ENCODE measurements around the gene ATG16L1.

The ATG16L1 gene

DNA sequence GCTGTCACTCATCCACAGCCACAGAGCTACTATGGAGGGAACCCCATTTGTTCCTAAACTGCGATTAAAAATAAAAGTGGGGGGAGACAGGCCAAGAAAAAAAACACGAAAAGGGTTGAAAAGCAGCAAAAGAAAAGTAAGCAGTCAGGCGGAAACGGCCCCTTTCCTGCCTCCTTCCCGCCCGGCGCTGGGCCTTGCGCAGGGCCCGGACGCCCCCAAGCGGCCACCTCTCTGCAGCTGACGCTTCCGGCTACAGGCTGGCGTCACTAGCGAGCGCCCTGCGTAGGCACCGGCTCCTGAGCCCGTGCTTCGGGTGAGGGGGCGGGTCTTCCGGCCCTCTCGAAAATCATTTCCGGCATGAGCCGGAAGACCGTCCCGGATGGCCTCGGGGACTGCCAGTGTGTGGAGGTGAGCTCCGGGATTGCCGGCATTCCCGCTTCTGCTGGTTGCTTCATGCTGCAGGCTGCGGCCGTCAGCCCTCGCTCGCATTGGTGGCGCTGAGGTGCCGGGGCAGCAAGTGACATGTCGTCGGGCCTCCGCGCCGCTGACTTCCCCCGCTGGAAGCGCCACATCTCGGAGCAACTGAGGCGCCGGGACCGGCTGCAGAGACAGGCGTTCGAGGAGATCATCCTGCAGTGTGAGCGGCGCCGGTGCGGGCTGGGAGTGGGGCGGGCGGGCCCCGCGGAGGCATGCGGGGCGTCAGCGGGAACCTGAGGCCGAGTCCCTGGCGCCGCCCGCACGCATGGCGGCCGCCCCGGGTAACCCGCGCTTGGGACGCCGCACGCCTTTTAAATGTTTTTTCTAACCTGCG is at the start of gene ATG16L1:
TSS of gene ATG16L1 (plus strand) at position 368 of the 811 bp plus-strand sequence. CDS start at position 523, 155 bp downstream.
- peak; percentile 97 for DNase-seq (ENCODE audit: low spot score)

DNA sequence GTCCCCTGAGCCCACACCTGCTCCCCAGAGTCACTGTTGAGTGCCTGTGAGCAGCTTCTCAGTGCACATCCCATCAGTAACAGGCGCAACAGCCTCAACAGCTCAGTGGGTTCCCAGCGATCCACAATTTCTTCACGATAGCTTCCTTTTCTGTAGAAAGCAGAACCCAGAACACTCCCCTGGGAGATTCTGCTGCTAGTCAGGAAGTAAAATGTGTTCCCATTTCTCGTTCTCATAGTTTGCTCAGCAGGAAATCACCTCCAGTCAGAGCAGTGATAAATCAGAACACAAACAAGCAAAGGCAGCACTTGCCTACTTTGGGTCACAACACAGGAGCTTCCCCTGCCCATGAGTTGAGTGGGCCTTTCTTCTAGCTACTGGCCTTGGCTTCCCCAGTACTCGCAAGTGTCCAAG is 48.9 kb upstream of the ATG16L1 start:
- no peak for DNase-seq (ENCODE audit: low spot score)

DNA sequence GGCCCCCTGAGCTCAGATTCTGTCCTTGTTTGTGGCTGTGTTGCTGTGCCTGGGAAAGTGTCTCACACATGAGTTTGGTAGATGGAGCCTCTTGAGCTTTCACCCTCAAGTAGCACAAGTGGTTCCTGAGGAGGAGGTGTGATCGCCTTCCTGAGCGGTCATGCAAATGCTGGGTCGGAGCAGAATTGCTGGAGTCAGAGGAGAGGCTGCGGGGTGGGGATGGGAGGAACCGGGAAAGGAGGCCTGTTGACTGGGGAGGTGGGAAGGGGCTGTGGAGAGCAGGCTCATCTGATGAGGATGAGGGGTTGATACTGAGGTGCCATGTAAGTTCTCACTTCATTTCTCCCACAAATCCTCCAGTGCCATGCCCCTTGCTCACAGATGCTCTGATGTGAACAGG is 48.4 kb upstream of the ATG16L1 start:
- no peak for DNase-seq (ENCODE audit: low spot score)

DNA sequence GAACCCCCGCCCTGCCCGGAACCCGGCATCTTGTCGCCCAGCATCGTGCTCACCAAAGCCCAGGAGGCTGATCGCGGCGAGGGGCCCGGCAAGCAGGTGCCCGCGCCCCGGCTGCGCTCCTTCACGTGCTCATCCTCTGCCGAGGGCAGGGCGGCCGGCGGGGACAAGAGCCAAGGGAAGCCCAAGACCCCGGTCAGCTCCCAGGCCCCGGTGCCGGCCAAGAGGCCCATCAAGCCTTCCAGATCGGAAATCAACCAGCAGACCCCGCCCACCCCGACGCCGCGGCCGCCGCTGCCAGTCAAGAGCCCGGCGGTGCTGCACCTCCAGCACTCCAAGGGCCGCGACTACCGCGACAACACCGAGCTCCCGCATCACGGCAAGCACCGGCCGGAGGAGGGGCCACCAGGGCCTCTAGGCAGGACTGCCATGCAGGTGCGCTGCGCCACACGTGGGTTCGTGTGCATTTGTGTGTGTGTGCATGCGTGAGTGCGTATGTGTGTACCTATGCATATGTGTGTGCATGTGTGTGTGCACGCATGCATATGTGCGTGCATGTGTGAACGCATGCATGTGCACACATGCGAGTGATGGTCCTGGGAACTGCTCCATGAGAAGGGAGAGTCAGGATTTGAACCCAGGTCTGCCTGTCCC is 47.1 kb upstream of the ATG16L1 start:
- DNase-seq (ENCODE audit: low spot score), result no peak

DNA sequence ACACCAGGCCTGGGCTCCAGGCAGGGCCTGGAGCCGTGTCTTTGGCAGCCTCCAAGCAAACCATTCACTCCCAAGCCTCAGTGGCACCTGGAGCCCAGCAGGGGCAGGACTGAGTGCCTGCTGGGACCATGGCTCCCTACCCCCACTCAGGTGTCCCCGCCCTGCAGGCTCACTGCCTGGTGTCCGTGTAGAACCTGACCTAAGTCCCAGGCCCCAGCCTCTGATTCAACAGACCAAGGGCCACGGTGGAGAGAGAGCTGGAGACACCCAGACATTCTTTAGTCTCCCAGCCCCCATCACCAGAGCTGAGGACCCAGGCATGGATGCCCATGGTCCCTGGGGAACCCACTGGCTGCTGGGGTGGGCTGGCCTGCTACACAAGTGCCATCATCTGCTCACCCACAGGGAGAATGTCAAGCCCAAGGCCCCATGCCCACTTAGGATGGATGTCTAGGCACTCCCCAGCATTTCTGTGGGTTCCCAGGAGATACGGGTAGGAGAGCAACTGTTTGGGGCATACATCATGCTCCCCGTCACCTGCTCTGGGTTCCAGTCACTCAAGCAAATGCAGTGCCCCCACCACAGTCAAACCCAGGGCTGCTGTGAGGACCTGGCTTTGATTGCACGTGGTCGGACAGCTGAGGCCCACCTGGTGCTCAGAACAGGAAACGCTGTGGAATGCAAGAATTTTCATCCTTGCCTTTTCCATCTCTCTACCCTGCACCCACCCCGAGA is 42.9 kb upstream of the ATG16L1 start:
- no peak for DNase-seq (ENCODE audit: low spot score)

DNA sequence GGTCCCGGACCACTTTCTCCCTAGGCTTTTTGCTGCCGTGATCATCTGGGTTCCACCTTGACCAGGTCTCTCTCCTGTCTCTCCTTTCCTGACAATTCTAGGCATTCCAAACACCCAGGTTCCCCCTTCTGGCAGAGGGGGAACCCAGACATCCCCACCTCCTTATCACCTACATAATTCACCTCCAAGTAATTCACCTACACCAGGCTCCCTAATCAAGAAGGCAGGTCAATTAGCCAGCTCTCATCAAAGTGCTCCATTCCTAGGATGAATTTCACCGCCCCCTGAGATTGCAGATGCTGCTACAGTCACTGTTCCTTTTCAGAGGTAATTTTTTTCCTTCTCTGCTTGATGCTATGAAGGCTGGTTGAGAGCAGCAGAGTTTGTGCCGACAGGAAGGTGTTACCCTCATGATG is 42.3 kb upstream of the ATG16L1 start:
- no peak for DNase-seq (ENCODE audit: low spot score)

DNA sequence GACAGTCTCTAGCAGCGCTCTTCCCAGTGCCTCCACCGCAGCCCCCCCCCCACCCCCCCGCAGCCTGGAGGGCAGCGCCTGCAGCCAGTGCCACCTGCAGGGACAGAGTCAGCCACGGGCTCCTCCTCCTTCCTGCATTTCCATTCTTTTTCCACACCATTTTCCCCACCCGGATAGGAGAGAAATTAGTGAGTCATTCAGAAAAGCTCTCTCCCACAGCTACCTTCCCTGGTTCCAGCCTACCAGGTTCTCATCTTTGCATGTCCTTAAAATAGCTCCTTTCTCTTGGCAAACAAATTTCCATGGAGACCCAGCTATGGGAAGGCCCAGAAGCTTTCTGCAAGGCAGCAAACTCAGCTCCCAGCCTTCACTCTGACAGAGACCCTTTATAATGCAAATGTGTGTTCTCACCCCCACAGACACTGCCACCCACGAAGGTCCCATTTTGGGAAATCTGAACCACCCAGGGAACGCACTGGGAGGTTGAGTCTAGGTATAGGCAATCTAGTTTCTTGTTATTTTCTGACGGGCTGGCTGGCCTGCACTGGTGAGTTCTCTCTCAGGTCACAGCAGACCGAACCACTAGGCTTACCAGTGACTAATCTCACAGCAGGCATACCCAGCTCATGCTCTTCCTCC is 41.8 kb upstream of the ATG16L1 start:
- DNase-seq (ENCODE audit: low spot score), result no peak

DNA sequence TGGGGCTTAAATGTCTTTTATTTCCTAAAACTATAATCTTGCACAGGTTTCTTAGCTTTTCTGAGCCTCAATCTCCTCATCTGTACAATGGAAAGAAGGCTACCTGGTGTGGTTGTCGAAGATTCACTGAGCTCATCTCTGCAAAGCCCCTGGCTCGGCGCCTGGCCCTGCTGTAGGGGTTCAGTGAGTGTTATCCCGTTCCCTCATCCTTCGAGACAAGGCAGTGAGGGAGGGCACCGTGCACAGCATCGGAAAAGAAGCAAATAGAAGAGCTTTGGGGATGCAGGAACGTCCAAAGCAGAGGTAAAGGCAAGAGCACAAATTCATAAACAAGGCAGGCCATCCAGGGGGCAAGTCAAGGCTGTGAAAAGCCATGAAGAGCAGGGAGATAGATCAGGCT is 41.2 kb upstream of the ATG16L1 start:
- no peak for DNase-seq (ENCODE audit: low spot score)

DNA sequence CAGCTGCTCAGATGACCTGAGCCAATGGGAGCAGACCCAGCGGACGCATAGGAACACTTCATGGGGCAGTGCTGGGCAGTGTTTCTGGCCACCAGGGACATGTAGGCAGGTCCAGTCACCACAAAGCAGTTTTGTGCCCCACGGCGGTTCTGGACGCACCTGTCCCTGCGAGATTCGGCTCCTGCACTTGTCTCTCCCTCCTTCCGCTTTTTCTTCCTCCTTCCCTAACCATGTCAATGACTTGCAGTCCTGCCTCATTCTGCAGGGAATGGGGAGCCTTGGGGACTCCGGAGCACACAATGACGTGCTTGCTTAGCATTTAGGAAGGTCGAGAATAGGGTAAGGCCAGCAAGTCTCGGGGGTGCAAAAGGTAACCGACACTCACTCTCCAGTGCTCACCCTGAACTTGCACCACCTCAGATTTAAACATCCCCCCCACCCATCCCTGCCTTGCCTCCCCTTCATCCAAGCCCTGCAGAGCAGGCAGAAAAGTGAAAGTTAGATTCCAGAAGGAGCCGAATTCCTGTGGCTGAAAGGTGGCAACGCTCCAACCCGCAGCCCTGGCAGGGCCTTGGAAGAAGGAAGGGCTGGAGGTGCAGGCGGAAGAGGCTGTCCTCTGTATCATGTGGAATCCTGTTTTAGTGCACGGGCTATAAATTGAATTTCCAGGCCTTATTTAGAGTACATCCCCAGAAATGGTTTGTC is 40.5 kb upstream of the ATG16L1 start:
- DNase-seq (ENCODE audit: low spot score), result no peak

DNA sequence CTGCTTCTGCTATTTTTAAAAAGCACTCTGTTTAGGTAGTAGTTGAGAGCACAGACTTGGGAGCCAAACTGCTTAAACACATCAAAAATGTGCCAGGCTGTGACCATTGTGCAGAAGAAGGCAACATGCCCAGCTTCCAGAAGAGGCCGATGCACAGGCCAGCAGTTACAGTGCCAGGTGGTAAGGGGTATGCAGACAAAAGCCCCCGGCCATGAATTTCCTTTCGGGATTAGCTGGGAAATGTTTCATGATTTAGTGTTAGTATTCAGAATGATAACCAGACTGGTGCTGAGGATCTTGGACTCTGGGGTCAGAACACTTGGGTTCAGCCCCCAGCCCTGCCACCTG is 40.0 kb upstream of the ATG16L1 start:
- no peak for DNase-seq (ENCODE audit: low spot score)

DNA sequence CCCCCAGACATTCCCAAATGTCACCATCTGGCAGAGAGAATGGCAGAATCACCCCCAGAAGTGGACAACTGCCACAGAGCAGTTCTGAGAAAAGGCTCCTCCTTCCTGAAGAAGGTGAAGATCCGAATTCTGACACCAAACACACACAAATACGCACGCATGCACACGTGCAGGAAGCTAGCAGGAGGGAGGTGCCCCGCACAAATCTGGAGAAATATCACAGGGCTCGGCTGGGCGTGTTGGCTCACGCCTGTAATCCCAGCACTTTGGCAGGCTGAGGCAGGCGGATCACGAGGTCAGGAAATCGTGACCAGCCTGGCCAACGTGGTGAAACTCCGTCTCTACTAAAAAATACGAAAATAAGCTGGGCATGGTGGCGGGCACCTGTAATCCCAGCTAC is 38.5 kb upstream of the ATG16L1 start:
- DNase-seq (ENCODE audit: low spot score), result no peak

DNA sequence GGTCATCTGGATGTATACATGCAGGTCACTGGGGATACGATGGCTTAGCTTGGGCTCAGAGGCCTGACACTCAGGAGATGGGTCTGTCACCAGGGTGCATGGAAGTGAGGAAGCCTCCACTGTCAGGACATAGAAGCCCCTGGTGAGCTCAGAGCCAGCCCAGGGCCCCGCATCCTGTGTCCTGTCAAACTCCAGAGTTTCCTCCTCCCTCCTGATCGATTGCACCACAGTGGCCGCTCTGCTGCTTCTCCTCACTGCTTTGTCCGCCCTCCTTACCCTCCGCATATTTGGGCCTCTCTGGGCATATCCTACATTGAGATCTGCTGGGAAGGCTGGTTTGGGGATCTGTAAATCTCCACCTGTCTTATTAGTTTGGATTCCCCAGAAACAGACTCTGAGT is 37.5 kb upstream of the ATG16L1 start:
- DNase-seq (ENCODE audit: low spot score), result no peak

DNA sequence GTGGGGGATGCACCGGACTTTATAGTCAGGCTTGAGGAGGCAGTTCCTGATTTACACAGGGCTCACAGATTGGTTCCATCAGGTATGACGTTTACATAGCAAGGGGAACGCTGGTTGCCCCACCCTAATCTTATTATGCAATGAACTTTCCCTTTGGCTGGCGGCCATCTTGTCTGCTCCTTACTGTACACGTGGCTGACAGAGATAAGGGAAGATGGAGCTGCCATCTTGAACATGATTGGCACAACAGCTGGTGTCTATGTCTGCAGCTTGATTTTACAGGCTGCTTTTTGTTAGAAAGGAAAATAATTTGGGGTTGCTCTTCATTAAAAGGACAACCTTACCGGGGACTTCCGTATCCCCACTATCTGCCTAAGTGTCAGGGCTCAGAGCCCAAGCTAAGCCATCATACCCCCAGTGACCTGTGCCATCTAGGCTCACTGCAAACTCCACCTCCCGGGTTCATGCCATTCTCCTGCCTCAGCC is 33.5 kb upstream of the ATG16L1 start:
- no peak for DNase-seq (ENCODE audit: low spot score)

DNA sequence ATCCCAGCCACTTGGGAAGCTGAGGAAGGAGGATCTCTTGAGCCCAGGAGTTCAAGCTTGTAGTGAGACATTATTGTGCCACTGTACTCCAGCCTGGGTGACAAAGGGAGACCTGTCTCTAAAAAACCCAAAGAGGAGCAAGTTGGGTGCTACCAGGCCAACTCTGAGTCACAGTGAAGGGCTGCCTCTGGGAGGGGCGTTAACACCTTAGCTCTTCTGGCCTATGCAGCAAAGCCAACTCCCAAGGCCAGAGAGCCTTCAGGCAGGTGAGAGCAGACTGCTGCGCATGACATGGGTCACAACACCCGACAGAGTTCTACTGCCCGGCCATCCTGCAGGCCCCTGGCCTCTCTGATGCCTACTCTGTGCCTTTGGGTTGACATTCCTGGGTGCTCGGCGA is 32.6 kb upstream of the ATG16L1 start:
- DNase-seq (ENCODE audit: low spot score), result no peak

DNA sequence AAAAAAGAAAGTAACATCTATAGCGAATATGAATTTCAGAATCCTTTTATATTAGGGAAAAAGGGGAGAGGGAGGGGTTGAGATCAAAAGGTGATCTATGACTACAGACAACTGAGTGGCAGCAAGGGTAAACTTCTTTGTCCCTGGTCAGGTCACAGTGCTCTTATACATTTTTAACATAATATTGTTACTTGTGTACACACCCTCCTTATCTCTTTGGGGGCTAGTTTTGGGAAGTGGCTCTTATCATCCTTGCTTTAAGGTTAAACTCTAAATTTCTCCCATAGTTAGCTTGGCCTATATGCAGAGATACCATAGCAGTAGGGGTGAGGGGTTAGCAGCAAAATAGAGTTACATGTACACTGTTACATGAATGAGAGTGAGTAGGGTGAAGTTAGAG is 31.6 kb upstream of the ATG16L1 start:
- no peak for DNase-seq (ENCODE audit: low spot score)

DNA sequence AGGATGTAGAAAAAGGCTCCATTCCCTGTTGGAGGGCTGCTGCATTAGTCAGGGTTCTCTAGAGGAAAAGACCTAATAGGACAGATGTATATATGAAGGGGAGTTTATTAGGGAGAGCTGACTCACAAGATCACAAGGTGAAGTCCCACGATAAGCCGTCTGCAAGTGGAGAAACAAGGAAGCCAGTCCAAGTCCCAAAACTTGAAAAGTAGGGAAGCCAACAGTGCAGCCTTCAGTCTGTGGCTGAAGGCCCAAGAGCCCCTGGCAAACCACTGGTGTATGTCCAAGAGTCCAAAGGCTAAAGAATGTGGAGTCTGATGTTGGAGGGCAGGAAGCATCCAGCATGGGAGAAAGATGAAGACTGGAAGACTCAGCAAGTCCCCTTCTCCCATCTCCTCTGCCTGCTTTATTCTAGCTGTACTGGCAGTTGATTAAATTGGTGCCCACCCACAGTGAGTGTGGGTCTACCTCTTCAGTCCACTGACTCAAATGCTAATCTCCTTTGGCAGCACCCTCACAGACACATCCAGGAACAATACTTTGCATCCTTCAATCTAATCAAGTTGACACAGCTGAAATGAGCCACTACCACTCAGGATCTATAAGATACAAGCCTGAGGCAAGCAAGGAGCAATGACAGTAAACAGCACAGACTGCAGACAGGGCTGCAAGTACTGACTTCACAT is 30.0 kb upstream of the ATG16L1 start:
- DNase-seq (ENCODE audit: low spot score), result no peak

DNA sequence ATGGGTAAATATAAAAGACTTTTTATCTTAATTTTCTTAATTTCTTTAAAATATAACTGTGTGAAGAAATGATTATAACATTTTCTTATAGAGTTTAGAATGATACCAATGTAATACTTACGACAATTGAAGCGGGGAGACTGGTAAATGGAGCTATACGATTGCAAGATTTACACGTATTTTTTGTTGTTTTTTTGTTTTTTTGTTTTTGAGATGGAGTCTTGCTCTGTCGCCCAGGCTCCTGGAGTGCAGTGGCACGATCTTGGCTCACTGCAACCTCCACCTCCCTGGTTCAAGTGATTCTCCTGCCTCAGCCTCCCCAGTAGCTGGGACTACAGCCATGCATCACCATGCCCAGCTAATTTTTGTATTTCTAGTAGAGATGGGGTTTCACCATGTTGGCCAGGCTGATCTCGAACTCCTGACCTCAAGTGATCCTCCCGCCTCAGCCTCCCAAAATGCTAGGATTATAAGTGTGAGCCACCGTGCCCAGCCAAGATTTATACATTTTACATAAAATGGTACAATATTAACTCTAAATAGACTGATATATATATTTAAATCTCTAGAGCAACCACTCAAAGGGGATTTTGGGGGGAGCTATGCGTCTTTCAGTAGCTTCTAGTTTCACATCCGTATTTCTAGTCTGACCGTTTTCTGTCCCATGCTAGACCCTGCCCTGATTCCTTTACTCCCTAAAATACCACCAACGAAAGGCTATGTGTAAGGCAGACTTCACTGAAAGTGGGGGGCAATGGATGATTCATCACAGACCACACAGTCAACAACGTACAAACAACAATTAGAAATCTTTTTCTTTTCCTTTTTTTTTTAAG is 28.2 kb upstream of the ATG16L1 start:
- DNase-seq (ENCODE audit: low spot score), result no peak

DNA sequence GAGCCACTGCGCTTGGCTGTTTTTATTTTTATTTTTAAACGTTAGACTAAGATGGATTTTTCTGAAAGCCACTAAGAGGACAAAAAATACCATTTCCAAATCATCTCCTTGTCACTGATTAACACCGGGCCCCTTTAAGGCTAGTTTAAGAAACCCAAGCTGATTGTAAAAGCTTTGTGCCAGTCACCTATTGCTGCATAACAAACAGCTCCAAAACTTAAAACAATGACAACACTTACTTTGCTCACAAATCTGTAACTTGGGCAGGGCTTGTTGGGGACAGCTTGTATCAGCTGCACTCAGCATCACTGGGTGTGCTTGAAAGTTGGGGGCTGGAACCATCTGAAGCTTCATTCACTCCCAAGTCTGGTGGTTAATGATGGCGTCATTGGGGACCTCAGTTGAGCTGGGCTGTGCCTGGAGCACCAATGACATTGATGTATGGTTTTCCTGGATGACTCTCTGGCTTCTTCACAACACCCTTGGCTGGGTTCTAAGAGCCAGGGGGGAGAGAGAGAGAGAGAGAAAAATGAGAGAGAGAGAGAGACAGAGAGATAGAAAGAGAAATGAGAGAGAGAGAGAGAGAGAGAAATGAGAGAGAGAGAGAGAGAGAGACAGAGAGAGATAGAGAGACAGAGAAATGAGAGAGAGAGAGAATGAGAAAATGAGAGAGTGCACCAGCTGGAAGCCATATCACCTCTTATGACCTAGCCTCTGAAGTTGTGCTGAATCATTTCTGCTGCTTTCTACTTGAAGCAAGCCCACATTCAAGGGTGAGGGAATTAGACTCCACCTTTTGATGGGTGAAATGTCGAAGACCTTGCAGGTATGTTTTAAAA is 26.0 kb upstream of the ATG16L1 start:
- no peak for DNase-seq (ENCODE audit: low spot score)

DNA sequence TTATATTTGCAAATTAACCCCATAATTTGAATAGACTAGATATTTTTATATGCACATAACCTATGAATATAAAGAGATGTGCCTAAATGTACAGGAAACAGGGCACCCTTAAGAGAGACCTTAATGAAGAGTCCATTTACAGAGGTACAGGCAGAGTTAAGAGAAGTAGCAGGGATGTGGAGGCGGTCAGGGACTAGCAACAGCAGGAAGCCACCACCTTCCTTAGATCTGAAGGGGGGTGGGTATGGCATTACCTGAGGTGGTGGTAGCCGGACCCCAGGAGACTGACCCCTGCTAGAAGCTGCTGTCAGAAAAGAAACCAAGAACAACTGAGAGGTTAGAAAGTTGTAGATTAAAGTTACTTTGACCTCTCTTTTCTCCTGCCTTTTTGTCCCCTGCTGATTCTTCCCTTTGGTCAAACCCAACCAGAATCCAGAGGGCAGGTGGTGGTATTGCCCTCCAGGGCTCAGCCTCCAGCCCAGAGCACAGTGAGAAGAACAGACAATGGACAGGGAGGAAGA is 24.9 kb upstream of the ATG16L1 start:
- DNase-seq (ENCODE audit: low spot score), result no peak
